ENCODE measurements around the gene EIF1AD.
"Not testable (repeated sequence)": the region's sequence is repeated elsewhere in the genome, so short reads cannot be mapped to it uniquely, and the experiment has no call there.

Gene EIF1AD, protein sequence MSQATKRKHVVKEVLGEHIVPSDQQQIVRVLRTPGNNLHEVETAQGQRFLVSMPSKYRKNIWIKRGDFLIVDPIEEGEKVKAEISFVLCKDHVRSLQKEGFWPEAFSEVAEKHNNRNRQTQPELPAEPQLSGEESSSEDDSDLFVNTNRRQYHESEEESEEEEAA

DNA sequence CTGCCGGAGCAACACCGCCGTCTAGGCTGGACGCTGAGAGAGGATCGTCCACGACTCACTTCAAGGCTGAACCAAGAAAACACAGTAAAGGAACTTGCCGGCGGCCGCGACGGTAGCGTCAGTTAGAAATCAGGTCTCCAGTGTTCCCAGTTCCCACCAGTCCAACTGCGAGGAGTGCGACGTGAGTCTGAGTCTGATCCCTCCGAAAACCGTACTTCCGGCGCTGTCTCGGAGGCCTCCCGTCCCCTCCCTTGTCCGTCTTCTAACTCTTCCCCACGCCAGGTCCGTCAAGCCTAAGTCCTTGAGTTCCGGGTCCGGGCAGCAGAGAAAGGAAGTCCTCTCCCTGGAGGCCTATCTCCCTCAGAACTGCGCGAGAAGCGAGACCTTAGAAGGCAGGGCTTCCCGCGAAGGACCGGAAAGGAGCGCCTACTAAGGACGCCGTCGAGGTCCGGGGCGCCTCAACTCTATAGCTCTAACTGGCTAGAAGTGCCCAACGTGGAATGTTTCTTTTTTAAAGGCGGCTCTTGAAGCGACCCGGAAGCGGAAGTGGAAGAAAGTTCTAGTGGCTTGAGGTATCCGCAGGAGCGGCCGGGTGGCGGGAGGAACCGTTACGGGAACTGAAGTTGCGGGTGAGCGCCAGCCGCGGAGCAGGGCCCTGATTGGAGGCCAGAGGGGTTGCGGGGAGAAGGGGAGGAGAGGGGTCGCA is at the start of gene EIF1AD, which contains the start of gene BANF1:
Gene EIF1AD, minus strand, starts transcription at position 216 of the 706 bp plus-strand sequence. CDS start 1,768 bp downstream, outside the sequence.
Gene BANF1, plus strand, starts transcription at position 562 of the 706 bp plus-strand sequence. CDS start 748 bp downstream, outside the sequence.
- DNase-seq (ENCODE audit: low read depth in 2 of 2): peak; percentile 83 to 87

- no peak for DNase-seq (ENCODE audit: low read depth in 2 of 2)
These were observed 49.4 kb upstream of the EIF1AD start for GRCh38 chr11:66051371-66051765.

- DNase-seq (ENCODE audit: low read depth in 2 of 2): no peak
These were observed 48.7 kb upstream of the EIF1AD start for GRCh38 chr11:66050581-66051231.

DNA sequence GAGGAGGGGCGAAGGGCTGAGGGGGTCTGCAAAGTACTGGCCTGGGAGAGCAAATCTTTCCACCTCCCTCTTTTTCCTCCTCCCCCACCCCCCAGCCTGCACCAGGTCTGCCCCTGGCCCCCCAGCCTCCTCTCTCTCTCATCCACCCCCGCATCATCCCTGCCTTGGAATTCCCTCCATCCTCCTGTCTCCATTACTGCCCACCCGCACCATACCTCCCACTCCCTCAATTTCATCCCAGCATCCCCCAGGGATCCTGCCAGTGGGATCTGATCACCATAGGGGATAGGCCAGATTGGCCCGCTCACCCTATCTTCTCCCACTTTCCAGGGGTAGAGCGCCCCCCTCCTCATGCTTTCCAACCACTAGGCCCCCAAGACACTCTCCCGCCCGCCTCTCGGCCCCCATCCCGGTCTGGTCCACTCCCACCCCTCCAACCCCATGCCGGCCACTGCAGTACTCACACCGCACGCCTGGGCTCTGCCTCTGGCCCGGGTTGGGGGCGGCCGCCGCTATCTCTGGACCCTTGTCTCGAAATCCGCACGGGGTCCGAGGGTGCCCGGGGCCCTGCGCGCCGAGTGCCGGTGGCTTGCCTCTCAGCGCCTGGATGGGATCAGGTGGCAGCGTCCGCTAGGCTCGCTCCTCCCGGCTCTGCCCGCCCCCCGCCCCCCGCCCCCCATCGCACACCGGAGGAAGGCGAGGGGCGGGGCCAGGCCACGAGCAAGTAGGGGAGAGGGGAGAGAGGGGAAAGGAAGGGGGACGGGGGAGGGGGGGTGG is 46.8 kb upstream of the EIF1AD start, which contains the start of gene GAL3ST3:
Gene GAL3ST3, minus strand, starts transcription at position 615 of the 777 bp plus-strand sequence. CDS start 3,746 bp downstream, outside the sequence.
- no peak for DNase-seq (ENCODE audit: low read depth in 2 of 2)

DNA sequence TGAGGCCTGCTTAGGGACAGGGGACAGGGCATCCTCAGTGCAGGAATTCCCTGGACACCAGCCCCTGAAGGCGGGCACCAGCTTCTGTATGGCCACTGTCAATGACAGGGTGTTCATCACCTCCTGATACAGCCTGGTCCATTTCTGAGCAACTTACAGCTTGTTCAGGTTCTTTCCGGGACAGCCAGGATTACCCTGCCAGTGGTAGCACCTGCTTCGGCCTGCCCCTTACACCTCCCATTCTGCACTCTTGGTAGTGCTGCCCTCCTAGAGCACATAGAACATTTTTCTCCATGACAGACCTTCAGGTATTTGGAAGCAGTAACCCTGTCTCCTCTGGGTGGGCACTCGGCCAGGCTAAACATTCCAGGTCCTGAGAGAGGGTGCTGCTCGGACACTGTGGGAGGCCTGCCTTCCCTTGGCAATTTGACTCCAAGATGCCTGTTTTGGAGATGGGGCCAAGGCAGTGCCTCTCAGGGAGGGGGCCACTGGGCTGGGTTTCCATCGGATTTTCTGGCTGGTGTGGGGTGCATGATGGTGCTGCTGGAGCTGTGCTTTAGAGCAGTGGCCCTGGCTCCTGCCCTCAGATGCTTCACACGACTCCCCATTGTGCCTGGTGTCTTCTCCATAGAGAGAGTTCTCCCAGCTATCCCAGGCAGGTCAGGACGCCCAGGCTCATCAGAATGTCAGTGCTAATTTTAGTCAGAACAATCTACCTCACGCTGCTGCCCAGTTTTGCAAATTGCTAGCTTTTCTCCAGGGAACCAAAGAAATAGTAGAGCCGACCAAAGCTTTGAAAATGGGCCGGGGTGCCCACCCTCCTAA is 45.8 kb upstream of the EIF1AD start:
- DNase-seq (ENCODE audit: low read depth in 2 of 2): no peak

DNA sequence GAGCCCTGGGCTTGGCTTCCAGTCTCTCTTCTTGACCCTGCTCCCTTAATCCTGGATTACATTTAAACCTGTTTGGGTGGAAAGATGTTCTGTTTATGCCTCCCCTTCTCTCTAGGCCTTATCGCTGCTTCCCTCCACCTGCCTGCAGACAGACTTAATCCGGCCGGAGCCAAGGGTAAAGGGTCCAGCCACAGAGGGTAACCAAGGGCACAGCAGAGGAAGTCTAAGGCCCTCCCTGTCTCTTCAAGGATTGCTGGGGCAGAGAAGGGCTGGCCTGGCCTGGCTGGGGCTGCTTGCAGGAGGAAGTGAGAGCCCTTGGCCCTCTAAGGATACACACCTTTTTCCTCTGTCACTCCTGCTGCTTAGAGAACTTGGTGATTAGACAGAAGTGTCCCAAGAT is 44.9 kb upstream of the EIF1AD start:
- DNase-seq (ENCODE audit: low read depth in 2 of 2): no peak

- DNase-seq (ENCODE audit: low read depth in 2 of 2): peak; percentile 62 to 74
These were observed 43.3 kb upstream of the EIF1AD start for GRCh38 chr11:66045177-66045639.

DNA sequence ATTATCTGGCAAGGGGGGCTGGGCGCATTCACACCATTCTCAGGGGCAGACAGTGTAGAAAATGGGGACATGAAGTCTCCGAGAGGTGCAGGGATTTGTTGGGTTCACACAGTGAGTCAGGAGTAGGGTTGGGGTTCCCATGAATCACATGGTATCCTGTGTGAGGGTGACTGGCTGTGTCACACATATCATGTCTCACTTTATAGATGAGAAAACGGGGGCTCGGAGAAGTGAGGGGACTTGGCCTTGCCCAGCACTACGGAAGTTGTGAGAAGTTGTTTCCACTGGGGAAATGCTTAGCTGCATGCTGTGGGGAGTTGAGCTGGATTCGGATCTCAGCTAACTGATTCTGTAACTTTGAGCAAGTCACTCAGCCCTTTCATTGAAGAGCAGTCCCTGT is 42.8 kb upstream of the EIF1AD start:
- peak in 1 of 2 donors; percentile 10 for DNase-seq (ENCODE audit: low read depth in 2 of 2)

GRCh38 chr11:66042996-66043906 is 41.3 kb upstream of the EIF1AD start:
- DNase-seq (ENCODE audit: low read depth in 2 of 2): no peak

- DNase-seq (ENCODE audit: low read depth in 2 of 2): no peak
These were observed 40.5 kb upstream of the EIF1AD start for GRCh38 chr11:66042227-66042995.

DNA sequence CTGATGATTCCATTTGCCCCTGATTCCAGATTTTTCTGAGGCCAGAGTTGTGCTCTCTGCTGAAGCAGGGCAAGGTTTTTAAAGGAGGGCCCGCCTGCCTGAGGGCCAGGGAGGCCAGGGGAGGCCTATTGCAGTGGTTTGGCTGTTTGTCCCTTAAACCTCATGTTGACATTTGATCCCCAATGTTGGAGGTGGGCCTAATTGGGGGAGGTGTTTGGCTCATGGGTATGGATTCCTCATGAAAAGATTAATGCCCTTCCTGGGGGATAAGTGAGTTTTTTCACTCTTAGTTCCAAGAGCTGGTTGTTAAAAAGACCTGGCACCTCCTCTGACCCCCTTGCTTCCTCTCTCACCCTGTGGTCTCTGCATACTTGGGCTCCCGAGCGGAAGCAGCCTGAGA is 37.8 kb upstream of the EIF1AD start:
- DNase-seq (ENCODE audit: low read depth in 2 of 2): no peak

DNA sequence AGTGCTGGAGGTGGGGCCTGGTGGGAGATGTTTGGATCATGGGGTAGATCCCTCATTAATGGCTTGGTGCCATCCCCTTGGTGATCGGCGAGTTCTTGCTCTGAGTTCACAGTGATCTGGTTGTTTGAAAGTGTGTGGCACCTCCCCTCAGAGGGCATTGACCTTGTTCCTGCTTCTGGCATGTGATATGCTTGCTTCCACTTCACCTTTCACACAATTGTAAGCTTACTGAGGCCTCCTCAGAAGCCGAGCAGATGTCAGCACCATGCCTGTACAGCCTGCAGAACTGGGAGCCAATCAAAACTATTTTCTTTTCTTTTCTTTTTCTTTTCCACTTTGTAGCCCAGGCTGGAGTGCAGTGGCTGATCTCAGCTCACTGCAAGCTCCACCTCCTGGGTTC is 35.4 kb upstream of the EIF1AD start:
- no peak for DNase-seq (ENCODE audit: low read depth in 2 of 2)

- DNase-seq (ENCODE audit: low read depth in 2 of 2): no peak
These were observed 34.4 kb upstream of the EIF1AD start for GRCh38 chr11:66036334-66036710.

GRCh38 chr11:66035653-66036333 is 33.8 kb upstream of the EIF1AD start:
- DNase-seq (ENCODE audit: low read depth in 2 of 2): no peak

- DNase-seq (ENCODE audit: low read depth in 2 of 2): no peak
These were observed 31.2 kb upstream of the EIF1AD start for GRCh38 chr11:66032957-66033735.

DNA sequence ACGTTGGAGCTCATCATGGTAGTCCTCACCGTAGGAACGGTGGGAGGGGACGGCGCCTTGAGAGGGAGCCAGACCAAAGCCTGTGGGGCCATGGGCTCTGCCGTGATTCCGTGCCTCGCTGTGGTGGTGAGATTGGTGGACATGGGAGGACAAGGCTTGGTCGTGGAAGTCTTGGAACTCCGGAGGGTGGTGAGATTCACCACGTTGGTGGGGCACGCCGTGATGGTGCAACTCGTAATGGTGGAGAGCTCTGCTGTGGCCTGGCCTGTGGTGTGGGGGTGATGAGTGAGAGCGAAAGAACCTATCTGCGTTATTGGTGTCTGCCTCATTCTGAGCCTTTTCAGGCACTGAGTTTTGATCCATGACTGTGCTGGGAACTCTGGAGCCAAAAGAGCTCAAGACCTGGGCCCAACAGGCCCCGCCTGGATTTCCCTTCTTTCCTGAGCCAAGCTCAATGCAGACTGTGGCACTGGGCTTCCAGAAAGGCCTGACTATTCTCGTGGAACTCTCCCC is 24.1 kb upstream of the EIF1AD start, which contains the start of gene CATSPER1:
Gene CATSPER1, minus strand, starts transcription at position 463 of the 513 bp plus-strand sequence. Its CDS starts 100 bp downstream, at position 363.
- DNase-seq (ENCODE audit: low read depth in 2 of 2): no peak

DNA sequence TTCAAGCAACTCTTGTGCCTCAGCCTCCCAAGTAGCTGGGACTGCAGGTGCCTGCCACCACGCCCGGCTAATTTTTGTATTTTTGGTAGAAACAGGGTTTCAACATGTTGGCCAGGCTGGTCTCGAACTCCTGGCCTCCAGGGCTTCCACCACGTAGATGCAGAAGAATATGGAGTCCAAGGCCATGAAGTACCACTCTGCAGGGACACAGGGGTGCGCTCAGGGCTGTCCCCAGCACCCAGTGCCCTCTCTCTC is 21.2 kb upstream of the EIF1AD start:
- DNase-seq (ENCODE audit: low read depth in 2 of 2): not testable (repeated sequence)

Measured in stimulated activated CD8-positive, alpha-beta memory T cell treated with anti-CD3 and anti-CD28 coated beads, Interleukin-15, amount 100 ng/mL, for 4 hours (primary cell).